GM21423 (cell line): ENCODE results near the gene SPOP.
"Not testable (repeated sequence)": the region's sequence is repeated elsewhere in the genome, so short reads cannot be mapped to it uniquely, and the experiment has no call there.

Source experiments
- ATAC-seq: cut with Tn5 transposase; IDR thresholded peaks from one replicate; pipeline ENCODE4 v1.9.1; 2021; ENCODE audit warnings: mild to moderate bottlenecking, moderate library complexity; ENCODE audit not compliant: unreplicated experiment

Gene SPOP

GRCh38 chr17:49554694-49555494 is 123.0 kb downstream of the SPOP start:
- ATAC-seq = no peak

GRCh38 chr17:49553676-49554335 is 124.1 kb downstream of the SPOP start:
- ATAC-seq = no peak

GRCh38 chr17:49552070-49552751 is 125.7 kb downstream of the SPOP start:
- ATAC-seq = no peak

GRCh38 chr17:49551221-49552069 is 126.5 kb downstream of the SPOP start:
- no peak for ATAC-seq

GRCh38 chr17:49550764-49551163 is 127.1 kb downstream of the SPOP start:
- not testable (repeated sequence) for ATAC-seq

- ATAC-seq = no peak
Observed at GRCh38 chr17:49549691-49550678, 127.9 kb downstream of the SPOP start.

- ATAC-seq = no peak
Observed at GRCh38 chr17:49549311-49549605, 128.6 kb downstream of the SPOP start.
